WTC11 (cell line): ENCODE measurements around the gene MGRN1. TPM values are rescaled to one million over a fixed set of nuclear protein-coding genes. Genes with fewer than 3 reads are reported as not detected.

Experiments
- ATAC-seq: fragments of 200-7000 bp; cut with Tn5 transposase; 2 replicates; pipeline ENCODE4 v1.10.0; 2021; ENCODE audit warnings: mild to moderate bottlenecking, moderate library complexity
- CTCF ChIA-PET: fragments of 300-600 bp; sonication (Branson Sonifier 250); formaldehyde crosslinking; loops from one replicate; lab custom pipeline; 2021; ENCODE audit warnings: antibody characterized with exemption; lab: Charles Lee
- POLR2A ChIA-PET: fragments of 350-600 bp; sonication (Branson Sonifier 250); formaldehyde crosslinking; loops from one replicate; lab custom pipeline; 2021; ENCODE audit warnings: antibody characterized with exemption; lab: Charles Lee
- DNase-seq: peaks from one replicate; pipeline ENCODE4 v3.0.0; 2021; ENCODE audit warnings: low spot score
- H3K27ac Mint-ChIP-seq: 2 replicates; pipeline ENCODE4 v1.8.0; 2021; ENCODE audit warnings: mixed read lengths
- H3K27me3 Mint-ChIP-seq: 2 replicates; pipeline ENCODE4 v1.8.0; 2021; ENCODE audit warnings: low read depth, mild to moderate bottlenecking, moderate library complexity, mixed read lengths
- H3K36me3 Mint-ChIP-seq: 2 replicates; pipeline ENCODE4 v1.8.0; 2021; ENCODE audit warnings: mixed read lengths
- H3K4me1 Mint-ChIP-seq: 2 replicates; pipeline ENCODE4 v1.8.0; 2022; ENCODE audit warnings: mixed read lengths
- H3K4me3 Mint-ChIP-seq: 2 replicates; pipeline ENCODE4 v1.8.0; 2021; ENCODE audit warnings: mild to moderate bottlenecking, moderate library complexity, mixed read lengths
- H3K9me3 Mint-ChIP-seq: 2 replicates; pipeline ENCODE4 v1.8.0; 2021; ENCODE audit warnings: mixed read lengths
- FOXJ3 ChIP-seq: sonication (generic); formaldehyde crosslinking; IDR thresholded peaks from 2 replicates; pipeline ENCODE4 v1.9.0; 2021; ENCODE audit warnings: missing genetic modification reagents, mild to moderate bottlenecking, borderline replicate concordance
- GTF2I ChIP-seq: fragments of 250-450 bp; sonication (Bioruptor Pico); conservative IDR thresholded peaks from 2 replicates; pipeline ENCODE4 v1.4.0; 2021; ENCODE audit warnings: mild to moderate bottlenecking
- MYBL2 ChIP-seq: sonication (generic); formaldehyde crosslinking; IDR thresholded peaks from 2 replicates; pipeline ENCODE4 v1.8.1; 2023; ENCODE audit warnings: mild to moderate bottlenecking, moderate library complexity, missing genetic modification reagents
- NR1H2 ChIP-seq: sonication (generic); formaldehyde crosslinking; IDR thresholded peaks from 2 replicates; pipeline ENCODE4 v1.9.0; 2021; ENCODE audit warnings: mild to moderate bottlenecking, moderate library complexity, missing genetic modification reagents
- NR2C2 ChIP-seq: sonication (generic); formaldehyde crosslinking; IDR thresholded peaks from 2 replicates; pipeline ENCODE4 v1.8.0; 2022; ENCODE audit warnings: mild to moderate bottlenecking, missing genetic modification reagents
- NR3C1 ChIP-seq: sonication (generic); formaldehyde crosslinking; conservative IDR thresholded peaks from 2 replicates; pipeline ENCODE4 v1.8.1; 2023; ENCODE audit warnings: low read depth, mild to moderate bottlenecking, missing genetic modification reagents
- ZBTB21 ChIP-seq: sonication (generic); formaldehyde crosslinking; IDR thresholded peaks from 2 replicates; pipeline ENCODE4 v1.8.1; 2023; ENCODE audit warnings: mild to moderate bottlenecking, missing genetic modification reagents, borderline replicate concordance
- ZNF121 ChIP-seq: sonication (generic); formaldehyde crosslinking; IDR thresholded peaks from 2 replicates; pipeline ENCODE4 v1.8.0; 2023; ENCODE audit warnings: missing genetic modification reagents
- ZNF138 ChIP-seq: sonication (generic); formaldehyde crosslinking; conservative IDR thresholded peaks from 2 replicates; pipeline ENCODE4 v1.8.1; 2022; ENCODE audit warnings: mild to moderate bottlenecking, moderate library complexity, missing genetic modification reagents
- ZNF232 ChIP-seq: sonication (generic); formaldehyde crosslinking; IDR thresholded peaks from 2 replicates; pipeline ENCODE4 v1.8.0; 2022; ENCODE audit warnings: mild to moderate bottlenecking, missing genetic modification reagents
- total RNA-seq: library from RNA; stranded (reverse); gene quantifications from 3 replicates; pipeline ENCODE4 v1.2.3, GENCODE V29; 2021
- TF ChIP-seq, protein P1 (sequence below): sonication (generic); formaldehyde crosslinking; IDR thresholded peaks from 2 replicates; pipeline ENCODE4 v1.8.1; 2022; ENCODE audit warnings: missing genetic modification reagents, borderline replicate concordance
- TF ChIP-seq, protein P2 (sequence below): sonication (generic); formaldehyde crosslinking; IDR thresholded peaks from 2 replicates; pipeline ENCODE4 v1.8.1; 2023; ENCODE audit warnings: mild to moderate bottlenecking, moderate library complexity, missing genetic modification reagents
- TF ChIP-seq, protein P3 (sequence below): sonication (generic); formaldehyde crosslinking; IDR thresholded peaks from 2 replicates; pipeline ENCODE4 v1.8.1; 2023; ENCODE audit warnings: mild to moderate bottlenecking, missing genetic modification reagents
- TF ChIP-seq, protein P4 (sequence below): sonication (generic); formaldehyde crosslinking; IDR thresholded peaks from 2 replicates; pipeline ENCODE4 v1.8.0; 2022; ENCODE audit warnings: mild to moderate bottlenecking, missing genetic modification reagents
- TF ChIP-seq, protein P5 (sequence below): sonication (generic); formaldehyde crosslinking; IDR thresholded peaks from 2 replicates; pipeline ENCODE4 v1.8.0; 2022; ENCODE audit warnings: mild to moderate bottlenecking, missing genetic modification reagents
- TF ChIP-seq, protein P6 (sequence below): fragments of 250-450 bp; sonication (Bioruptor Pico); IDR thresholded peaks from 2 replicates; pipeline ENCODE4 v1.9.0; 2021; ENCODE audit warnings: moderate library complexity, mild to moderate bottlenecking, inconsistent platforms, borderline replicate concordance
- TF ChIP-seq, protein P7 (sequence below): sonication (generic); formaldehyde crosslinking; IDR thresholded peaks from 2 replicates; pipeline ENCODE4 v1.8.1; 2022; ENCODE audit warnings: low read depth, missing genetic modification reagents, borderline replicate concordance
- TF ChIP-seq, protein P8 (sequence below): sonication (generic); formaldehyde crosslinking; IDR thresholded peaks from 2 replicates; pipeline ENCODE4 v1.8.0; 2023; ENCODE audit warnings: mild to moderate bottlenecking, missing genetic modification reagents

Gene MGRN1
- total RNA-seq, 1 experiment from 2014 or later = 88.8 TPM

DNA sequence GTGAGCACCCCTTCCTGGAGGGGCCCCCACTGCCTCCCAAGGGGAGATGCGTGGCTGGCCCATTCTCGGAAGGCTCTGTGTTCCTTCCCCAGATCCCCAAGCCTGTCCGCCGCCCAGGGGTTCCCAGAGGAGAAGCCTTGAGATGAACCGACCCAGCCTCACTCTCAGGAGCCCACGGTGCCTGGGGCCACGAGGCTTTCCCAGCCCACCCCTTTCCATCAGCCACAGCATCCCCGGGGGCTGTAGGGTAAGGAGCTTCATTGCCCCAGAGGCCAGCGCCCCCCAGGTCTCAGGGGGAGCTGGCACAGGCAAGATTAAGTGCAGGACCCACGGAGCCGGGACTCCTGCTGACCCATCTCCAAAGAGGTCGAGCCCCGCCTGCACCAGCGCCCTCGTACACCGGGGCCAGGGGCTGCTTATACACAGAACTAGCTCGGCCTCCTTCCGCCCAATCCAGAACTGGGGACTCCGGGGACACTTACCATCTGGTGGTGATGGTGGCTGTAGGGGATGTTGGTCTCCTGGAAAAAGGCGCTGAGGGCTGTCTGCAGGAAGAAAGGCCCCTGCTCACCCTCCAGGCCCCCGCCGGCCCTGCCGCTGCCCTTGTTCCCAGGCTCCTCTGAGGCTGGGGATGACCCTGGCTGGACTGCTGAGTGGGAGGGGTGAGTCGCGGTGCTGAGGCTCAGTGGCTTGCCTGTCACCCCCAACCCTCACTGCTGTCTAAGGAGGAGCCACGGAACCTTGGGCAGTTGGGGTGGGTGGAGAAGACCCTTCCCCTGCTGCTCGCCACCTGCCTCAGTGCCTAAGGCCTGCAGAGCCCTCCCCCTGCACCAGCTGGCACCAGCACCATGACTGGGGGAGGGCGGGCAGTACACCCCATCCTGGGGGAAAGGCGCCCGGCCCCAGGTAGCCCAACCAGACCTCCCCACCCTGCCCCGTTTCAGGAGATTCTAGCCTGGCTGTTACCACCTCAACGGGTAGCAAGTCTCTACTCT is 14.3 kb upstream of the MGRN1 start:
- TF ChIP-seq, protein P1, sequence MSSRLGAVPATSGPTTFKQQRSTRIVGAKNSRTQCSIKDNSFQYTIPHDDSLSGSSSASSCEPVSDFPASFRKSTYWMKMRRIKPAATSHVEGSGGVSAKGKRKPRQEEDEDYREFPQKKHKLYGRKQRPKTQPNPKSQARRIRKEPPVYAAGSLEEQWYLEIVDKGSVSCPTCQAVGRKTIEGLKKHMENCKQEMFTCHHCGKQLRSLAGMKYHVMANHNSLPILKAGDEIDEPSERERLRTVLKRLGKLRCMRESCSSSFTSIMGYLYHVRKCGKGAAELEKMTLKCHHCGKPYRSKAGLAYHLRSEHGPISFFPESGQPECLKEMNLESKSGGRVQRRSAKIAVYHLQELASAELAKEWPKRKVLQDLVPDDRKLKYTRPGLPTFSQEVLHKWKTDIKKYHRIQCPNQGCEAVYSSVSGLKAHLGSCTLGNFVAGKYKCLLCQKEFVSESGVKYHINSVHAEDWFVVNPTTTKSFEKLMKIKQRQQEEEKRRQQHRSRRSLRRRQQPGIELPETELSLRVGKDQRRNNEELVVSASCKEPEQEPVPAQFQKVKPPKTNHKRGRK (CRISPR knock-in tag) = no peak
- TF ChIP-seq ZNF138 (CRISPR knock-in tag) (no peak), ZBTB21 (CRISPR knock-in tag) (no peak)
- Mint-ChIP-seq H3K36me3 (no peaks in the 10 kb centered on the region; the same call in 1 of the 2 replicates), H3K9me3 (no peaks in the 10 kb centered on the region), H3K27ac (no peak overlapping the region), H3K27me3 (no peaks in the 10 kb centered on the region), H3K4me1 (peaks cover 17% of the 10 kb centered on the region), H3K4me3 (no peak overlapping the region)
- ChIA-PET POLR2A (interaction anchor here (0.7 to 1.0 kb wide), 2 partner anchors 32 to 59 kb away, joined by 3 read pairs; no protein-coding TSS in a partner anchor), CTCF (interaction anchor here (0.6 to 1.7 kb wide), 7 partner anchors 14 to 96 kb away, joined by 3 to 6 read pairs (median 4); partner anchors contain the start of gene MGRN1)
- DNase-seq (no peak), ATAC-seq (no peak)

DNA sequence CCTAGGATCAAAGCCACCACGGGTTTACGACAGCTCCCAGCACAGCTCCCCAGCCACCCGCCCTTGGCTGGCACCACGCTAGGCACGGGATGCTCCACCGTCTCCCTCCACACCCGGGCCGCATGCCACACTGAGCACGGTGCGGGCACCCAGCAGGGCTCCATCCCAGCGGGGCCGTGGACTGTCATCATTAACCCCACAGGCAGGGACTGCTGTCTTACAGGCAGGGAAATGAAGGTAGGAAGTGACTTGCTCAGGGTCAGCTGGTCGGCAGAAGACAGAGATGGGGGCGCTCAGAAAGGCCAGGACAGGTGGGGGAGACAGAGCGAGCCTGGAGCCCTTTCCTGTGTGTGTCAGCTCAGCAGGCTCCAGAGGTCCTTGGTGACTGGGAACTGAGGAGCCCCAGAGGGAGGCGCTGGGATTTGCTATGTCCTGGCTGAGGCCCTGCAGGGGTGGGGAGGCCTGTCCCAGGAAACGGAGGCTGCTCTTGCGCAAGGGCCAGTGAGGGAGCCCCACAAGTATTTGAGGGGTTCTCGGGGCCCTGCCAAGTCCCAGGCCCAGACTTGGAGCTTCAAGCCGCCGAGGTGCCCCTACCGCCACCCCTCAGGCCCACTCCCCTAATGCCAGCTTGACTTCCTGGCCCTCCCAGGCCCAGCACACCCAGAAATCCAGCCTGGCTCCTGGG is 13.1 kb upstream of the MGRN1 start:
- ATAC-seq (no peak), DNase-seq (no peak)
- POLR2A ChIA-PET = interaction anchor here (0.7 to 1.0 kb wide), 3 partner anchors 33 to 137 kb away, joined by 3 to 6 read pairs (median 3); partner anchors contain the start of gene NMRAL1
- H3K9me3 Mint-ChIP-seq = no peaks in the 10 kb centered on the region
- H3K27ac Mint-ChIP-seq = peak overlapping the region; percentile 82
- H3K36me3 Mint-ChIP-seq = no peaks in the 10 kb centered on the region; the same call in 1 of the 2 replicates
- peaks cover 22% of the 10 kb centered on the region for H3K4me1 Mint-ChIP-seq
- H3K27me3 Mint-ChIP-seq = no peaks in the 10 kb centered on the region
- TF ChIP-seq, protein P2, sequence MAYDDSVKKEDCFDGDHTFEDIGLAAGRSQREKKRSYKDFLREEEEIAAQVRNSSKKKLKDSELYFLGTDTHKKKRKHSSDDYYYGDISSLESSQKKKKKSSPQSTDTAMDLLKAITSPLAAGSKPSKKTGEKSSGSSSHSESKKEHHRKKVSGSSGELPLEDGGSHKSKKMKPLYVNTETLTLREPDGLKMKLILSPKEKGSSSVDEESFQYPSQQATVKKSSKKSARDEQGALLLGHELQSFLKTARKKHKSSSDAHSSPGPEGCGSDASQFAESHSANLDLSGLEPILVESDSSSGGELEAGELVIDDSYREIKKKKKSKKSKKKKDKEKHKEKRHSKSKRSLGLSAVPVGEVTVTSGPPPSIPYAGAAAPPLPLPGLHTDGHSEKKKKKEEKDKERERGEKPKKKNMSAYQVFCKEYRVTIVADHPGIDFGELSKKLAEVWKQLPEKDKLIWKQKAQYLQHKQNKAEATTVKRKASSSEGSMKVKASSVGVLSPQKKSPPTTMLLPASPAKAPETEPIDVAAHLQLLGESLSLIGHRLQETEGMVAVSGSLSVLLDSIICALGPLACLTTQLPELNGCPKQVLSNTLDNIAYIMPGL (CRISPR knock-in tag) = no peak
- TF ChIP-seq, protein P3, sequence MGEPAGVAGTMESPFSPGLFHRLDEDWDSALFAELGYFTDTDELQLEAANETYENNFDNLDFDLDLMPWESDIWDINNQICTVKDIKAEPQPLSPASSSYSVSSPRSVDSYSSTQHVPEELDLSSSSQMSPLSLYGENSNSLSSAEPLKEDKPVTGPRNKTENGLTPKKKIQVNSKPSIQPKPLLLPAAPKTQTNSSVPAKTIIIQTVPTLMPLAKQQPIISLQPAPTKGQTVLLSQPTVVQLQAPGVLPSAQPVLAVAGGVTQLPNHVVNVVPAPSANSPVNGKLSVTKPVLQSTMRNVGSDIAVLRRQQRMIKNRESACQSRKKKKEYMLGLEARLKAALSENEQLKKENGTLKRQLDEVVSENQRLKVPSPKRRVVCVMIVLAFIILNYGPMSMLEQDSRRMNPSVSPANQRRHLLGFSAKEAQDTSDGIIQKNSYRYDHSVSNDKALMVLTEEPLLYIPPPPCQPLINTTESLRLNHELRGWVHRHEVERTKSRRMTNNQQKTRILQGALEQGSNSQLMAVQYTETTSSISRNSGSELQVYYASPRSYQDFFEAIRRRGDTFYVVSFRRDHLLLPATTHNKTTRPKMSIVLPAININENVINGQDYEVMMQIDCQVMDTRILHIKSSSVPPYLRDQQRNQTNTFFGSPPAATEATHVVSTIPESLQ (CRISPR knock-in tag) = no peak
- TF ChIP-seq ZNF232 (CRISPR knock-in tag) (no peak), FOXJ3 (no peak), MYBL2 (CRISPR knock-in tag) (no peak), GTF2I (CRISPR knock-in tag) (no peak), NR3C1 (CRISPR knock-in tag) (no peak), NR2C2 (CRISPR knock-in tag) (no peak), ZNF121 (CRISPR knock-in tag) (no peak), NR1H2 (CRISPR knock-in tag) (no peak)
- TF ChIP-seq, protein P4, sequence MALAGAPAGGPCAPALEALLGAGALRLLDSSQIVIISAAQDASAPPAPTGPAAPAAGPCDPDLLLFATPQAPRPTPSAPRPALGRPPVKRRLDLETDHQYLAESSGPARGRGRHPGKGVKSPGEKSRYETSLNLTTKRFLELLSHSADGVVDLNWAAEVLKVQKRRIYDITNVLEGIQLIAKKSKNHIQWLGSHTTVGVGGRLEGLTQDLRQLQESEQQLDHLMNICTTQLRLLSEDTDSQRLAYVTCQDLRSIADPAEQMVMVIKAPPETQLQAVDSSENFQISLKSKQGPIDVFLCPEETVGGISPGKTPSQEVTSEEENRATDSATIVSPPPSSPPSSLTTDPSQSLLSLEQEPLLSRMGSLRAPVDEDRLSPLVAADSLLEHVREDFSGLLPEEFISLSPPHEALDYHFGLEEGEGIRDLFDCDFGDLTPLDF (CRISPR knock-in tag) = no peak
- TF ChIP-seq, protein P5, sequence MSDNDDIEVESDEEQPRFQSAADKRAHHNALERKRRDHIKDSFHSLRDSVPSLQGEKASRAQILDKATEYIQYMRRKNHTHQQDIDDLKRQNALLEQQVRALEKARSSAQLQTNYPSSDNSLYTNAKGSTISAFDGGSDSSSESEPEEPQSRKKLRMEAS (CRISPR knock-in tag) = no peak
- TF ChIP-seq, protein P6, sequence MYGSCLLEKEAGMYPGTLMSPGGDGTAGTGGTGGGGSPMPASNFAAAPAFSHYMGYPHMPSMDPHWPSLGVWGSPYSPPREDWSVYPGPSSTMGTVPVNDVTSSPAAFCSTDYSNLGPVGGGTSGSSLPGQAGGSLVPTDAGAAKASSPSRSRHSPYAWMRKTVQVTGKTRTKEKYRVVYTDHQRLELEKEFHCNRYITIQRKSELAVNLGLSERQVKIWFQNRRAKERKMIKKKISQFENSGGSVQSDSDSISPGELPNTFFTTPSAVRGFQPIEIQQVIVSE (CRISPR knock-in tag) = no peak
- TF ChIP-seq, protein P7, sequence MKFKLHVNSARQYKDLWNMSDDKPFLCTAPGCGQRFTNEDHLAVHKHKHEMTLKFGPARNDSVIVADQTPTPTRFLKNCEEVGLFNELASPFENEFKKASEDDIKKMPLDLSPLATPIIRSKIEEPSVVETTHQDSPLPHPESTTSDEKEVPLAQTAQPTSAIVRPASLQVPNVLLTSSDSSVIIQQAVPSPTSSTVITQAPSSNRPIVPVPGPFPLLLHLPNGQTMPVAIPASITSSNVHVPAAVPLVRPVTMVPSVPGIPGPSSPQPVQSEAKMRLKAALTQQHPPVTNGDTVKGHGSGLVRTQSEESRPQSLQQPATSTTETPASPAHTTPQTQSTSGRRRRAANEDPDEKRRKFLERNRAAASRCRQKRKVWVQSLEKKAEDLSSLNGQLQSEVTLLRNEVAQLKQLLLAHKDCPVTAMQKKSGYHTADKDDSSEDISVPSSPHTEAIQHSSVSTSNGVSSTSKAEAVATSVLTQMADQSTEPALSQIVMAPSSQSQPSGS = no peak
- TF ChIP-seq, protein P8, sequence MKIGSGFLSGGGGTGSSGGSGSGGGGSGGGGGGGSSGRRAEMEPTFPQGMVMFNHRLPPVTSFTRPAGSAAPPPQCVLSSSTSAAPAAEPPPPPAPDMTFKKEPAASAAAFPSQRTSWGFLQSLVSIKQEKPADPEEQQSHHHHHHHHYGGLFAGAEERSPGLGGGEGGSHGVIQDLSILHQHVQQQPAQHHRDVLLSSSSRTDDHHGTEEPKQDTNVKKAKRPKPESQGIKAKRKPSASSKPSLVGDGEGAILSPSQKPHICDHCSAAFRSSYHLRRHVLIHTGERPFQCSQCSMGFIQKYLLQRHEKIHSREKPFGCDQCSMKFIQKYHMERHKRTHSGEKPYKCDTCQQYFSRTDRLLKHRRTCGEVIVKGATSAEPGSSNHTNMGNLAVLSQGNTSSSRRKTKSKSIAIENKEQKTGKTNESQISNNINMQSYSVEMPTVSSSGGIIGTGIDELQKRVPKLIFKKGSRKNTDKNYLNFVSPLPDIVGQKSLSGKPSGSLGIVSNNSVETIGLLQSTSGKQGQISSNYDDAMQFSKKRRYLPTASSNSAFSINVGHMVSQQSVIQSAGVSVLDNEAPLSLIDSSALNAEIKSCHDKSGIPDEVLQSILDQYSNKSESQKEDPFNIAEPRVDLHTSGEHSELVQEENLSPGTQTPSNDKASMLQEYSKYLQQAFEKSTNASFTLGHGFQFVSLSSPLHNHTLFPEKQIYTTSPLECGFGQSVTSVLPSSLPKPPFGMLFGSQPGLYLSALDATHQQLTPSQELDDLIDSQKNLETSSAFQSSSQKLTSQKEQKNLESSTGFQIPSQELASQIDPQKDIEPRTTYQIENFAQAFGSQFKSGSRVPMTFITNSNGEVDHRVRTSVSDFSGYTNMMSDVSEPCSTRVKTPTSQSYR (CRISPR knock-in tag) = no peak
- TF ChIP-seq, all 79 proteins: peak for 0
- CTCF ChIA-PET = interaction anchor here (0.7 to 2.7 kb wide), 7 partner anchors 9 to 106 kb away, joined by 3 to 17 read pairs (median 4); partner anchors contain the start of gene MGRN1
- peak overlapping the region; percentile 18; the same call in 1 of the 2 replicates for H3K4me3 Mint-ChIP-seq
